ENCODE data around the gene CHL1.

CHL1 gene

DNA sequence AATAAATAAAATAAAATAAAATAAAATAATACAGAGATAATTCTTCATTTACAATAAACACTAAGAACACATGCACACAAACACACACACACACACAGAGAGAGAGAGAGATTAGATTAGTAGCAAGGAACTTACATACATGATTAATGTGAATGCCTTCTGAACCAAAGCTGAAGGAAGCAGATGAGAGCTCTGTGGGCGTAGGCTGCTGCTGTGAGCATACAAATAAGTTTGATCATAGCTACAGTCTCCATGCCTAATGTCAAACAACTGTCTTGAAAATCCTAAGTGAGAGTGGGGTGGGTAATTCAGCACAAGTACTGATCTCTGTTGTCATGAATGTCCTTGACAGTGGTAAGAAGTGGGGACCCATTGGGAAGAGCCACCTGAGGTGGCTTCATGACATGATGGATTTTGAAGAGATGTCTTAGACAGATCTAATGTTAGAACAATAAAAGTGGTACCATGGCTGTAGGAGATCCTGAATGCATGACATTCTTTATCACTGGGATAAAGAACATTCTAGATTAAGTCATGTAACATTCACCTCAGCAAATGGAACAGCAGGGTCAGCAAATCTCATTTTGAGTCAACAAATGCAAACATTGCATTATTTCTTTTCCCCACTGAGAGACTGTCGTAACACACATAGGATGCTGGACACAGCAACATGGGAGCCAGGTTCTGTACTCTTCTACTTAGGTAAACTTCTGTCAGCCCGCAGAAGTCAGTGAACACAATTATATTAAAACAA lies 46.2 kb downstream of the CHL1 start:
- no peak for TF ChIP-seq EZH2 (optimal IDR thresholded peaks at IDR 0.05; ENCODE audit: low read depth, low read length)
- no peak for TF ChIP-seq EZH2phosphoT487 (IDR thresholded peaks at IDR 0.05; ENCODE audit: low read length)
- TF ChIP-seq, protein P1, sequence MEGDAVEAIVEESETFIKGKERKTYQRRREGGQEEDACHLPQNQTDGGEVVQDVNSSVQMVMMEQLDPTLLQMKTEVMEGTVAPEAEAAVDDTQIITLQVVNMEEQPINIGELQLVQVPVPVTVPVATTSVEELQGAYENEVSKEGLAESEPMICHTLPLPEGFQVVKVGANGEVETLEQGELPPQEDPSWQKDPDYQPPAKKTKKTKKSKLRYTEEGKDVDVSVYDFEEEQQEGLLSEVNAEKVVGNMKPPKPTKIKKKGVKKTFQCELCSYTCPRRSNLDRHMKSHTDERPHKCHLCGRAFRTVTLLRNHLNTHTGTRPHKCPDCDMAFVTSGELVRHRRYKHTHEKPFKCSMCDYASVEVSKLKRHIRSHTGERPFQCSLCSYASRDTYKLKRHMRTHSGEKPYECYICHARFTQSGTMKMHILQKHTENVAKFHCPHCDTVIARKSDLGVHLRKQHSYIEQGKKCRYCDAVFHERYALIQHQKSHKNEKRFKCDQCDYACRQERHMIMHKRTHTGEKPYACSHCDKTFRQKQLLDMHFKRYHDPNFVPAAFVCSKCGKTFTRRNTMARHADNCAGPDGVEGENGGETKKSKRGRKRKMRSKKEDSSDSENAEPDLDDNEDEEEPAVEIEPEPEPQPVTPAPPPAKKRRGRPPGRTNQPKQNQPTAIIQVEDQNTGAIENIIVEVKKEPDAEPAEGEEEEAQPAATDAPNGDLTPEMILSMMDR (IDR thresholded peaks at IDR 0.05; ENCODE audit: low read length) = no peak
- no peaks in the 10 kb centered on the region for H3K9me2 ChIP-seq (replicated peaks; ENCODE audit: insufficient read depth, low read length)
- no peak overlapping the region for H3K4me2 ChIP-seq (ENCODE audit: low read depth, low read length)
- H3K79me2 ChIP-seq (ENCODE audit: low read length) = no peaks in the 10 kb centered on the region
- H3K4me3 ChIP-seq (ENCODE audit: low read length) = no peak overlapping the region
- no peaks in the 10 kb centered on the region for H3K4me1 ChIP-seq (ENCODE audit: low read length)
- no peak overlapping the region for H3K27ac ChIP-seq (ENCODE audit: low read length)
- H3F3A ChIP-seq (ENCODE audit: insufficient read depth, low read length) = no peaks in the 10 kb centered on the region
- H3K9ac ChIP-seq (ENCODE audit: low read length) = no peak overlapping the region
- no peaks in the 10 kb centered on the region for H3K36me3 ChIP-seq (replicated peaks; ENCODE audit: insufficient read depth, low read length)
- no peak for DNase-seq
- H3K27me3 ChIP-seq (replicated peaks; ENCODE audit: insufficient read depth, low read length) = no peaks in the 10 kb centered on the region
- no peak overlapping the region for H2AFZ ChIP-seq (ENCODE audit: low read length)
- no peaks in the 10 kb centered on the region for H4K20me1 ChIP-seq (ENCODE audit: insufficient read depth, low read length)
- H3K9me3 ChIP-seq (replicated peaks; ENCODE audit: insufficient read depth, low read length) = no peaks in the 10 kb centered on the region

DNA sequence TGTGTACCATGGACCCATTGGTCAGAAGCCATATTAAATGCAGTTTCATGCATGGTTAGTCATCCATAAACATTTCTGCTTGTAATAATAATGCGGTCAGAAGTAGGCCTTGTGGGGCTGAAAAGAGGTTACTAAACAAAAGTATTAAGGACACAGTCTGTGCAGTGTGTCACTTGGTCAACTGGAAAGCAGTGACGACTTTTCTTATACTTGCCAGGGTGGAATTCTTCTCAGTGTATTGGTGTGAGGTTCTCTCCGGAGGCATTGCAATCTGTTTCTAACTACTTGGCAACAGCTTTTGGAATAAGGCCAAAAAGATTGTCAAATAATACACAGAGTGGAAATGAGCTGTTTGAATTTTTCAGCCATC lies 46.8 kb downstream of the CHL1 start:
- H3F3A ChIP-seq (ENCODE audit: insufficient read depth, low read length) = no peaks in the 10 kb centered on the region
- no peak overlapping the region for H3K4me3 ChIP-seq (ENCODE audit: low read length)
- no peaks in the 10 kb centered on the region for H3K9me2 ChIP-seq (replicated peaks; ENCODE audit: insufficient read depth, low read length)
- H3K27me3 ChIP-seq (replicated peaks; ENCODE audit: insufficient read depth, low read length) = no peaks in the 10 kb centered on the region
- no peaks in the 10 kb centered on the region for H3K4me1 ChIP-seq (ENCODE audit: low read length)
- no peak for DNase-seq
- no peaks in the 10 kb centered on the region for H3K79me2 ChIP-seq (ENCODE audit: low read length)
- no peaks in the 10 kb centered on the region for H3K36me3 ChIP-seq (replicated peaks; ENCODE audit: insufficient read depth, low read length)
- H4K20me1 ChIP-seq (ENCODE audit: insufficient read depth, low read length) = no peaks in the 10 kb centered on the region
- no peaks in the 10 kb centered on the region for H3K9me3 ChIP-seq (replicated peaks; ENCODE audit: insufficient read depth, low read length)
- H3K27ac ChIP-seq (ENCODE audit: low read length) = no peak overlapping the region
- no peak overlapping the region for H2AFZ ChIP-seq (ENCODE audit: low read length)
- no peak overlapping the region for H3K9ac ChIP-seq (ENCODE audit: low read length)
- TF ChIP-seq, protein P1 (IDR thresholded peaks at IDR 0.05; ENCODE audit: low read length) = no peak
- TF ChIP-seq EZH2 (optimal IDR thresholded peaks at IDR 0.05; ENCODE audit: low read depth, low read length) (no peak), EZH2phosphoT487 (IDR thresholded peaks at IDR 0.05; ENCODE audit: low read length) (no peak)
- no peak overlapping the region for H3K4me2 ChIP-seq (ENCODE audit: low read depth, low read length)

GRCh38 chr3:244041-244440 lies 47.5 kb downstream of the CHL1 start:
- Histone ChIP-seq H3K9ac (ENCODE audit: low read length) (no peak overlapping the region), H3K4me1 (ENCODE audit: low read length) (no peaks in the 10 kb centered on the region), H3K9me3 (replicated peaks; ENCODE audit: insufficient read depth, low read length) (no peaks in the 10 kb centered on the region), H3K27me3 (replicated peaks; ENCODE audit: insufficient read depth, low read length) (no peaks in the 10 kb centered on the region), H4K20me1 (ENCODE audit: insufficient read depth, low read length) (no peaks in the 10 kb centered on the region), H3K79me2 (ENCODE audit: low read length) (no peaks in the 10 kb centered on the region), H3F3A (ENCODE audit: insufficient read depth, low read length) (no peaks in the 10 kb centered on the region), H3K36me3 (replicated peaks; ENCODE audit: insufficient read depth, low read length) (no peaks in the 10 kb centered on the region), H2AFZ (ENCODE audit: low read length) (no peak overlapping the region), H3K4me2 (ENCODE audit: low read depth, low read length) (no peak overlapping the region), H3K9me2 (replicated peaks; ENCODE audit: insufficient read depth, low read length) (no peaks in the 10 kb centered on the region), H3K4me3 (ENCODE audit: low read length) (no peak overlapping the region), H3K27ac (ENCODE audit: low read length) (no peak overlapping the region)
- TF ChIP-seq EZH2phosphoT487 (IDR thresholded peaks at IDR 0.05; ENCODE audit: low read length) = no peak
- TF ChIP-seq, protein P1 (IDR thresholded peaks at IDR 0.05; ENCODE audit: low read length) = no peak
- no peak for TF ChIP-seq EZH2 (optimal IDR thresholded peaks at IDR 0.05; ENCODE audit: low read depth, low read length)
- no peak for DNase-seq

All from MM.1S (cell line).